Endothelial cell of umbilical vein (primary cell): ENCODE data around the gene PERM1. TPM values are rescaled to one million over a fixed set of nuclear protein-coding genes. Genes with fewer than 3 reads are reported as not detected.

ENCODE experiments used
- BruUV-seq: library from RNA; stranded (reverse); fragments of 400-500 nt; replicated peaks from 2 replicates; lab custom pipeline; 2021; lab: Mats Ljungman, UMichigan
- CTCF ChIA-PET: fragments of 300-600, 350-600 bp; sonication (Branson Sonifier 250); formaldehyde crosslinking; loops from one replicate; lab custom pipeline; 2021; ENCODE audit warnings: antibody characterized with exemption, inconsistent platforms; lab: Charles Lee
- POLR2A ChIA-PET: fragments of 300-600, 350-600 bp; sonication (Branson Sonifier 250); formaldehyde crosslinking; loops from one replicate; lab custom pipeline; 2021; ENCODE audit warnings: antibody characterized with exemption, inconsistent platforms; lab: Charles Lee
- DNase-seq: peaks from one replicate; pipeline ENCODE4 v3.0.0-alpha.2; 2011; ENCODE audit warnings: low read depth, low spot score
- FAIRE-seq: peaks from 2 replicates; lab custom pipeline; 2011; peaks lifted over from hg19 to GRCh38; lab: Jason Lieb, UNC
- H2AFZ ChIP-seq: 2 replicates; pipeline ENCODE4 v1.6.0; 2012; ENCODE audit warnings: low read depth, low read length, control low read depth, inconsistent platforms
- H3K27ac ChIP-seq: 2 replicates; pipeline ENCODE4 v1.5.1; 2011; ENCODE audit warnings: low read depth, mild to moderate bottlenecking, control low read depth, low read length, moderate library complexity; ENCODE audit not compliant: insufficient read depth
- H3K27me3 ChIP-seq, 2 experiments: 2 replicates each; pipeline versions ENCODE4 v1.6.0 to v1.6.1; 2011; ENCODE audit warnings: low read length in 2 of 2, mixed read lengths in 1 of 2; ENCODE audit not compliant: control insufficient read depth in 2 of 2, insufficient read depth in 2 of 2
- H3K36me3 ChIP-seq, 2 experiments: 2 replicates in 1 of 2; 3 replicates in 1 of 2; pipeline ENCODE4 v1.5.1; 2011; ENCODE audit warnings: low read length in 2 of 2, mild to moderate bottlenecking in 1 of 2, moderate library complexity in 1 of 2; ENCODE audit not compliant: control insufficient read depth in 2 of 2, insufficient read depth in 2 of 2; ENCODE audit errors: extremely low read depth in 1 of 2
- H3K4me1 ChIP-seq: 3 replicates; pipeline ENCODE4 v1.5.1; 2011; ENCODE audit warnings: mild to moderate bottlenecking, low read length; ENCODE audit not compliant: control insufficient read depth, insufficient read depth; ENCODE audit errors: extremely low read depth
- H3K4me2 ChIP-seq: 2 replicates; pipeline ENCODE4 v1.6.1; 2011; ENCODE audit warnings: low read length, control low read depth, mixed read lengths; ENCODE audit not compliant: insufficient read depth
- H3K4me3 ChIP-seq, 3 experiments: fragments of 200-600 bp in 1 of 3; sonication (generic), shearing (Covaris generic) in 1 of 3; replicated peaks in 1 of 3; 2 replicates each; pipeline ENCODE4 v1.5.1; 2011 to 2016; ENCODE audit warnings: control low read depth in 3 of 3, low read length in 3 of 3, mild to moderate bottlenecking in 2 of 3, inconsistent platforms in 1 of 3, low read depth in 1 of 3, moderate library complexity in 1 of 3; ENCODE audit not compliant: insufficient read depth in 1 of 3
- H3K79me2 ChIP-seq: 2 replicates; pipeline ENCODE4 v1.6.0; 2012; ENCODE audit warnings: low read length, inconsistent platforms; ENCODE audit not compliant: control insufficient read depth, insufficient read depth
- H3K9ac ChIP-seq: replicated peaks from 2 replicates; pipeline ENCODE3; 2011; ENCODE audit warnings: low read length, control low read depth; ENCODE audit not compliant: insufficient read depth; ENCODE audit errors: extremely low read depth
- H3K9me1 ChIP-seq: replicated peaks from 3 replicates; pipeline ENCODE4 v1.6.0; 2011; ENCODE audit warnings: mild to moderate bottlenecking, low read length; ENCODE audit not compliant: control insufficient read depth, insufficient read depth; ENCODE audit errors: extremely low read depth
- H3K9me3 ChIP-seq: replicated peaks from 2 replicates; pipeline ENCODE4 v1.5.1; 2012; ENCODE audit warnings: low read length, inconsistent platforms; ENCODE audit not compliant: control insufficient read depth, insufficient read depth
- H4K20me1 ChIP-seq: replicated peaks from 2 replicates; pipeline ENCODE3; 2011; ENCODE audit warnings: mild to moderate bottlenecking, low read length; ENCODE audit not compliant: control insufficient read depth, insufficient read depth; ENCODE audit errors: extremely low read depth
- EZH2 ChIP-seq: IDR thresholded peaks from 2 replicates; pipeline ENCODE4 v1.6.1; 2012; ENCODE audit warnings: borderline replicate concordance, low read depth, mild to moderate bottlenecking, moderate library complexity, low read length, inconsistent platforms; ENCODE audit not compliant: severe bottlenecking
- FOS ChIP-seq: IDR thresholded peaks from 2 replicates; pipeline ENCODE4 v1.6.1; 2011; ENCODE audit warnings: mild to moderate bottlenecking, low read length, moderate library complexity, borderline replicate concordance; ENCODE audit not compliant: insufficient read depth
- GATA2 ChIP-seq: IDR thresholded peaks from 2 replicates; pipeline ENCODE4 v1.7.0; 2011; ENCODE audit warnings: low read depth, mild to moderate bottlenecking, moderate library complexity, mixed read lengths, low read length; ENCODE audit not compliant: insufficient read length, insufficient read depth
- JUN ChIP-seq: IDR thresholded peaks from 2 replicates; pipeline ENCODE4 v1.6.1; 2011; ENCODE audit warnings: borderline replicate concordance, low read depth; ENCODE audit not compliant: insufficient read length, insufficient read depth
- MYC ChIP-seq: IDR thresholded peaks from one replicate; pipeline ENCODE4 v1.6.1; 2011; ENCODE audit warnings: mild to moderate bottlenecking, low read depth, low read length
- POLR2AphosphoS5 ChIP-seq: IDR thresholded peaks from 2 replicates; pipeline ENCODE4 v1.6.1; 2012; ENCODE audit warnings: low read depth, mild to moderate bottlenecking, control low read depth, low read length, moderate library complexity; ENCODE audit not compliant: insufficient read depth
- dilution Hi-C: fragments of 300-500 bp; cut with MboI; formaldehyde crosslinking; loops from one replicate; pipeline ENCODE4 v1.15.0; 2019; ENCODE audit warnings: low sequenced_read_pairs; ENCODE audit not compliant: extremely low pct_ligation_motif_present
- intact Hi-C: fragments of 100-400 bp; cut with micrococcal nuclease; formaldehyde crosslinking; loops from one replicate; pipeline ENCODE4 v1.10.0; 2022
- polyA plus RNA-seq, 4 experiments: library from polyadenylated mRNA; depleted of rRNA in 3 of 4; stranded (reverse) in 3 of 4; unstranded in 1 of 4; fragments of >200 nt; gene quantifications; 2 replicates each; pipeline versions ENCODE4 v1.2.1 to v1.2.3, GENCODE V29; 2011 to 2012; ENCODE audit warnings: missing spikeins in 1 of 4
- total RNA-seq: library from RNA; stranded (reverse); gene quantifications from 2 replicates; pipeline ENCODE4 v1.2.3, GENCODE V29; 2021
- TF ChIP-seq, protein P1 (sequence below), 2 donors: IDR thresholded peaks; 1 replicate in 1 of 2; 2 replicates in 1 of 2; pipeline ENCODE4 v1.5.1; 2011; ENCODE audit warnings: low read length in 2 of 2, mild to moderate bottlenecking in 2 of 2, moderate library complexity in 2 of 2, control low read depth in 1 of 2, inconsistent platforms in 1 of 2, low read depth in 1 of 2; ENCODE audit not compliant: insufficient read depth in 1 of 2; ENCODE audit errors: extremely low read depth in 1 of 2
- TF ChIP-seq, protein P2 (sequence below): IDR thresholded peaks from 2 replicates; pipeline ENCODE4 v1.6.1; 2011; ENCODE audit not compliant: insufficient read depth, insufficient read length

The PERM1 gene
- total and polyA plus RNA-seq, 2 donors (not counting 3 experiments of a cell fraction or from before 2014, with no cell fraction given) = not detected

DNA sequence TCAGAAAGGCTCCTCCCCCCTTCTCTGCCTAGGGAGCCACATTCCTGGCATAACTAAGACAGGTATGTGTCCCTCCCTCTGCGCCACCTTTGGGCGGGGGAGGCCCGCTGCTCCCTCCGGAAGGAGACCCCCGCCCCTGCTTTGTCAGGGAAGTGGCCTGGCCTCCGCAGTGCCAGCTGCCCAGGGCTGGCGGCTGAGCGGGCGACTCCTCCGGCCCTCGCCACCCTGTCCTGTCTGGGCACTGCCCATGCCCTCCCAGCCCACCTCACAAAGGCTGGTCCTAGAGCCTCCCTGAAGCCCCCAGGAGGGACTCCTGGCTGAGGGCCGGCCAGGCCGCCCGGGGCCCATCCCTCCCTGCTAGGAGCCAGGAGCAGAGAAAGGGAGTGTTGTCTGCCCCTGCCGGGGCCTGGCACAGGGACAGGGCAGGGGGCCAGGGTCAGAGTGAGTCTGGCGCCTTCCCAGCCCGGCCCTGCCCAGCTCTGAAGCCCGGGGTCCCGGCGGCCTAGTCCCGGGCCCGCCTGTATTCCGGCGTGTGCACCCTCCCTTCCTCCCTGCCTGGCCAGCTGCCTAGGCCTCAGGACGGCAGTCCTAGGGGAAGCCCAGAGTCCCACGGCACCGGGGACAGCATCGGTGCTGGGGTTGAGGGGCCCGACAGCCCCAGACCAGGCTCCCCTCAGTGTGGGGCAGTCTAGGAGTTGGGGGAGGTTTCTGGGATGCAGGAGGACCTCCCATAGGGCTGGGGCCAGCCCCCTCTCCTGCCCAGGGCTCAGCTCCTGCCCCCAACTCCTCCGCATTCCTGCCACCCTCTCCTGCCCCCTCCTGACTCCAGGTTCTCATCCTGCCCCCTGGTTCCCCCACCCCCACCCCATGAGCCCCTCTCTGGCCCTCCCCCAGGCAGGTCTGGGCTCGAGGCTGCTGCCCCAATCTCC lies 43.1 kb upstream of the PERM1 start:
- dilution Hi-C loops = no loop called here
- intact Hi-C loops = no loop called here
- POLR2A ChIA-PET = no interaction called here
- TF ChIP-seq FOS (no peak), EZH2 (no peak), MYC (no peak), JUN (no peak), POLR2AphosphoS5 (no peak), GATA2 (no peak)
- TF ChIP-seq, protein P1, sequence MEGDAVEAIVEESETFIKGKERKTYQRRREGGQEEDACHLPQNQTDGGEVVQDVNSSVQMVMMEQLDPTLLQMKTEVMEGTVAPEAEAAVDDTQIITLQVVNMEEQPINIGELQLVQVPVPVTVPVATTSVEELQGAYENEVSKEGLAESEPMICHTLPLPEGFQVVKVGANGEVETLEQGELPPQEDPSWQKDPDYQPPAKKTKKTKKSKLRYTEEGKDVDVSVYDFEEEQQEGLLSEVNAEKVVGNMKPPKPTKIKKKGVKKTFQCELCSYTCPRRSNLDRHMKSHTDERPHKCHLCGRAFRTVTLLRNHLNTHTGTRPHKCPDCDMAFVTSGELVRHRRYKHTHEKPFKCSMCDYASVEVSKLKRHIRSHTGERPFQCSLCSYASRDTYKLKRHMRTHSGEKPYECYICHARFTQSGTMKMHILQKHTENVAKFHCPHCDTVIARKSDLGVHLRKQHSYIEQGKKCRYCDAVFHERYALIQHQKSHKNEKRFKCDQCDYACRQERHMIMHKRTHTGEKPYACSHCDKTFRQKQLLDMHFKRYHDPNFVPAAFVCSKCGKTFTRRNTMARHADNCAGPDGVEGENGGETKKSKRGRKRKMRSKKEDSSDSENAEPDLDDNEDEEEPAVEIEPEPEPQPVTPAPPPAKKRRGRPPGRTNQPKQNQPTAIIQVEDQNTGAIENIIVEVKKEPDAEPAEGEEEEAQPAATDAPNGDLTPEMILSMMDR (IDR thresholded peaks at IDR 0.05; ENCODE audit: extremely low read depth in 1 of 2, insufficient read depth in 1 of 2, low read depth in 1 of 2, low read length in 2 of 2) = no peak
- TF ChIP-seq, protein P2, sequence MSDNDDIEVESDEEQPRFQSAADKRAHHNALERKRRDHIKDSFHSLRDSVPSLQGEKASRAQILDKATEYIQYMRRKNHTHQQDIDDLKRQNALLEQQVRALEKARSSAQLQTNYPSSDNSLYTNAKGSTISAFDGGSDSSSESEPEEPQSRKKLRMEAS = no peak
- Histone ChIP-seq H3K9me1 (no peaks in the 10 kb centered on the region), H3K9ac (no peak overlapping the region), H3K79me2 (no peaks in the 10 kb centered on the region), H3K36me3 (no peaks in the 10 kb centered on the region), H3K27ac (no peak overlapping the region), H2AFZ (no peak overlapping the region), H3K4me2 (no peak overlapping the region), H3K27me3 (no peaks in the 10 kb centered on the region), H3K4me3 (no peak overlapping the region), H3K4me1 (peaks cover 16% of the 10 kb centered on the region), H4K20me1 (no peaks in the 10 kb centered on the region), H3K9me3 (no peaks in the 10 kb centered on the region)
- DNase-seq (no peak), FAIRE-seq (no peak)
- no TSS peak for BruUV-seq
- CTCF ChIA-PET = interaction anchor here (0.6 to 2.2 kb wide), 4 partner anchors 15 to 96 kb away, joined by 3 to 6 read pairs (median 3); no protein-coding TSS in a partner anchor
